Stimulated activated naive B cell treated with anti-CD40 and anti-IgM and Interleukin-4, amounts not matched to agents 10 μg/mL and 1 μg/mL and 100 μg/mL, for 72 hours (primary cell): ENCODE data around the gene FMN2.
"Not testable (repeated sequence)": the region's sequence is repeated elsewhere in the genome, so short reads cannot be mapped to it uniquely, and the experiment has no call there.

Experiments
- ATAC-seq, 2 donors: fragments of 150-1000 bp; cut with Tn5 transposase; replicated peaks; 2 replicates each; pipeline ENCODE4 v1.10.0; 2021; ENCODE audit warnings: moderate library complexity in 1 of 2
- DNase-seq: peaks from one replicate; pipeline ENCODE4 v3.0.0; 2021
- H3K27ac Mint-ChIP-seq: one replicate; pipeline ENCODE4 v1.8.0; 2022; ENCODE audit warnings: mild to moderate bottlenecking, mixed read lengths
- H3K27me3 Mint-ChIP-seq, 2 donors: one replicate each; pipeline ENCODE4 v1.8.0; 2022; ENCODE audit warnings: mixed read lengths in 2 of 2
- H3K36me3 Mint-ChIP-seq, 2 donors: one replicate each; pipeline ENCODE4 v1.8.0; 2022; ENCODE audit warnings: mixed read lengths in 2 of 2, mild to moderate bottlenecking in 1 of 2
- H3K4me1 Mint-ChIP-seq, 2 donors: one replicate each; pipeline ENCODE4 v1.8.0; 2022; ENCODE audit warnings: mixed read lengths in 2 of 2, mild to moderate bottlenecking in 1 of 2
- H3K4me3 Mint-ChIP-seq, 2 donors: one replicate each; pipeline ENCODE4 v1.8.0; 2022; ENCODE audit warnings: mild to moderate bottlenecking in 2 of 2, mixed read lengths in 2 of 2, moderate library complexity in 1 of 2
- H3K9me3 Mint-ChIP-seq, 2 donors: one replicate each; pipeline ENCODE4 v1.8.0; 2022; ENCODE audit warnings: mixed read lengths in 2 of 2, mild to moderate bottlenecking in 1 of 2

Gene FMN2

DNA sequence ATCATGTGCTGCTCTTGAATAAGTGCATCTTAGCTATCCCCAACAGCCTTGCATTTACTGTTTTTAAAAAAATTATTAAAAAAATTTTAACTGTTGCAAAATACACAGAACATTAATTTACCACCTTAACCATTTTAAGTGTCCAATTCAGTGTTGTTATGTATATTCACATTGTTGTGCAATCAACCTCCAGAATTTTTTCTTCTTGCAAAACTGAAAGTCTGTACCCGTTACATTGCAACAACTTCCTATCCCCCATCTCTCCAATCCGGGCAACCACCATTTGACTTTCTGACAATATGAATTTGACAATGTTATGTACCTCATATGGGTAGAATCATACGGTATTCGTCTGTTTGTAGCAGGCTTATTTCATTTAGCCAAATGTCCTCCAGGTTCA, 83.1 kb downstream of the FMN2 start:
- peaks cover 1 to 4% of the 10 kb centered on the region in 2 donors for H3K9me3 Mint-ChIP-seq
- no peaks in the 10 kb centered on the region for H3K27me3 Mint-ChIP-seq
- no peak overlapping the region for H3K4me3 Mint-ChIP-seq
- no peaks in the 10 kb centered on the region for H3K4me1 Mint-ChIP-seq
- ATAC-seq = no peak
- H3K27ac Mint-ChIP-seq = no peak overlapping the region
- no peaks in the 10 kb centered on the region for H3K36me3 Mint-ChIP-seq
- DNase-seq = no peak

DNA sequence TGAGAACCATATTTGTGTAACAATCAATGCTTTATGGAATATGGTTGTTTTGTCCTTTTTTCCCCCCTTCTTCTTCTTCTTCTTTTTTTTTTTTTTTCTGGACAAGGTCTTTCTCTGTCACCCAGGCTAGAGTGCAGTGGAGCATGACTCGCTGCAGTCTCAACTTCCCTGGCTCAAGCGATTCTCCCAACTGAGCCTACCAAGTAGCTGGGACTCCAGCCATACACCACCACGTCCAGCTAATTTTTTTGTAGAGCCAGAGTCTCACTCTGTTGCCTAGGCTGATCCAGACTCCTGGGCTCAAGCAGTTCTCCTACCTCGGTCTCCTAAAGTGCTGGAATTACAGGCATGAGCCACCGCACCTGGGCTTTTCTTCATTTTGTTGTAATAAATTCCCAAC, 86.7 kb downstream of the FMN2 start:
- H3K4me3 Mint-ChIP-seq = no peak overlapping the region
- no peaks in the 10 kb centered on the region for H3K4me1 Mint-ChIP-seq
- H3K27me3 Mint-ChIP-seq = no peaks in the 10 kb centered on the region
- H3K36me3 Mint-ChIP-seq = no peaks in the 10 kb centered on the region
- peaks cover 0 to 1% of the 10 kb centered on the region in 2 donors for H3K9me3 Mint-ChIP-seq
- no peak for ATAC-seq
- no peak overlapping the region for H3K27ac Mint-ChIP-seq
- DNase-seq = no peak

DNA sequence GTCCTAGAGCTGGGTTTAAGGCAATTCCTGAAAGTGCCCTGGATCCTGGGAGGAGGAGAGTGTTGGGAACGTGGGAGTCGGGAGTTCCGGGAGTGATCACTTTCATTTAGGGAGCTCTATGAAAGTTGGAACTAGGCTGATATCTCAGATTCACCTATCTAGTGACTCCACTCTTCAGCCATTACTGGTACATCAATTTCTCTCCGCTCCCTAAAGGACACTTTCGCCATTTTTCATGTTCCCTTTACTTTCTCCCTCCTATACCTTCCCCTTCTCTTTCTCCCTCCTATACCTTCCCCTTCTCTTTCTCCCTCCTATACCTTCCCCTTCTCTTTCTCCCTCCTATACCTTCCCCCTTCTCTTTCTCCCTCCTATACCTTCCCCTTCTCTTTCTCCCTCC, 93.0 kb downstream of the FMN2 start:
- not testable (repeated sequence) for H3K27me3 Mint-ChIP-seq, H3K36me3 Mint-ChIP-seq, ATAC-seq, H3K9me3 Mint-ChIP-seq, DNase-seq, H3K4me3 Mint-ChIP-seq, H3K4me1 Mint-ChIP-seq, H3K27ac Mint-ChIP-seq

DNA sequence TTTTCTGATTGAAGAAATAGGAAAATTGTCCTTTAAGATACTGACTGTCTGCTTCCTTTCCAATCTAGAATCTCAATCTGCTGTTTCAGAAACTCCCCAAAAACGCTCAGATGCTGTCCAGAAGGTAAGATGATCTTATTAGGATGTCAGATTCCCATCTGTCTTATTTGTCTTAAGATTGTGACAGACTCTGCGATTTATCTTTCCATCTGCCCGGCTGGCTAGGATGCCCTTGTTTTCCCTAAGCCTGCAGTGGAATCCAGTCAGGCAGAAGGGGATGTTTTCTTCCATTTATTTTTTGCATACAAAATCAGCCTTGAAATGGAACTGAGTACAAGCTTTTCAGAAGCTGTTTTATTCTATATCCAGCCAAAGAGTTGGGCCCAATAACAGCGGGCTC, 96.5 kb downstream of the FMN2 start:
- Mint-ChIP-seq H3K4me1 (peaks cover 2 to 4% of the 10 kb centered on the region in 2 donors), H3K4me3 (no peak overlapping the region), H3K36me3 (no peaks in the 10 kb centered on the region), H3K27me3 (peaks cover 8 to 10% of the 10 kb centered on the region in 2 donors), H3K27ac (no peak overlapping the region), H3K9me3 (no peaks in the 10 kb centered on the region)
- ATAC-seq (no peak), DNase-seq (no peak)

DNA sequence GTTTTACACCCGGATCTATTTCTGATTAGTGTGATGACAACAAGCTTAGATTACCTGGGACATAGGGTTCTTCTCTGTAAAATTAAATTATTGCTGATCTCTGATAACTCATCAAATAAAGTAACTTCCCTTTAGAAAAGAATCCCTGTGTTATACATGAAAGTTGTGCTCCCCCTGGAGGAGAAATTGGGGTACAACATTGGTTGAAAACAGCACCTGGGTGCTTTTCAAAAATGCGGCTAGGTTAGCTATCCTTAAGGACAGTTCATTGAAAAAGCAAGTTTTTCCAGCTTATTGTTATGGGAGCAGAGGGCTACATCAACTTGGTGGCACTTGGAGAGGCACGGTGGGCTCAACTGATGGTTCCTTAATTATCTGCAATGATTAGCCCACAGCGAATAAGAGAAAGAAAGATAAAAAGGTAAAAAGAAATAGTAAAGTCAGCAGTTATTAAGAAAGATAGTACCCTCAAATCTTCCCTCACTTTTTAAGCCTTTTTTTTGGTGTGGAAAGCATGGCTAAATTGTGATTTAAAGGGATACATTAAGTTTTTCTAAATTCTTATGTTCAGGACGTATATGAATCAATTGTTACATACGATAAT, 97.8 kb downstream of the FMN2 start:
- DNase-seq = peak; percentile 2

DNA sequence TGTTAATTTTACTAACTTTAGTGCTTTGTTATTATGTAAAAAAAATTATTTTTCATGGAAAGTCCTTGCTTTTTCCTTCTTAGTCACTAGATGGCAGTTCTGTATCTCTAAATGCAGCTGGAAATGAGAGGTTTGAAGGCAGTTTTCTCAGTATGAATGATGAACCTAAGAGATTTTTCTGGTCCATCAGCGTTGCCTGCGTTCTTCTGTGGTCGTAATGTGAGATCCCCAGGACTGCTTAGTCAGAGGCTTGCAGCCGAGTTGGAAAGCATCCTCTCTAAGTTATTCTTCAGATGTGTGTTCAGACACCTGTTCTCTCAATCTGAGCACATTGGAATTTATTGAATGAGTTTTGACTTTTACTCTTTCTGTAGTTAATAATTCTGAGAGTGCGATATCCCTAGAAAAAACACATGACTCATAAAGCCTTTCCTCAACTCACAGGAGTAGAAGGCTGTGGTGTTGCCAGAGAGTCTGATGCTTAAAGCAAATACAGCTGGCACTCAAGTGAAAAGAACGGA, 99.3 kb downstream of the FMN2 start:
- H3K4me3 Mint-ChIP-seq = no peak overlapping the region
- H3K36me3 Mint-ChIP-seq = no peaks in the 10 kb centered on the region
- H3K4me1 Mint-ChIP-seq = peaks cover 2 to 4% of the 10 kb centered on the region in 2 donors
- peaks cover 5 to 8% of the 10 kb centered on the region in 2 donors for H3K27me3 Mint-ChIP-seq
- ATAC-seq (no peak), DNase-seq (no peak)
- H3K9me3 Mint-ChIP-seq = no peaks in the 10 kb centered on the region
- no peak overlapping the region for H3K27ac Mint-ChIP-seq

More for the DNA sequence above, 97.8 kb downstream of the FMN2 start:
- Mint-ChIP-seq H3K27ac (no peak overlapping the region), H3K9me3 (no peaks in the 10 kb centered on the region), H3K36me3 (no peaks in the 10 kb centered on the region), H3K27me3 (peaks cover 8 to 10% of the 10 kb centered on the region in 2 donors), H3K4me1 (peaks cover 2 to 4% of the 10 kb centered on the region in 2 donors), H3K4me3 (no peak overlapping the region)
- ATAC-seq = peak; percentile 29 to 45

DNA sequence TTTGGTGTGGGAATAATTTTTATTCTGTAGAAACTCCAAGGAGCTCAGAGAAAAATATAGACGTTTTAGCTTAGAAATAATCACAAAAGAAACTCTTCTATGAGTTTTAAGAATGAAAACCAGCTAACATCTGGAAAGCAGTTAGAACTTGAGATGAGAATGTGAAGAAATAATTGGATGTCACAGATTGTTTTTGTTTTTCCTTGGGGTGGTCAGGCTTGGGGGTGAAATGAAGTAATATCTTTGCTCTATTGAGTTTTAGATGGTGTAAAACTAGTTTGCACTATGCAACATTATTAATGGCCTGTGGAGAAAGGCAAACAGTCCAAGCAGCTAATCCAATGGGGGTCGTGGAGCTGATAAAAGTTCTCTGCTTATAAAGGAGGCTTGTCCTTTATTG, 101.2 kb downstream of the FMN2 start:
- DNase-seq (no peak), ATAC-seq (no peak)
- Mint-ChIP-seq H3K27ac (no peak overlapping the region), H3K4me3 (no peak overlapping the region), H3K4me1 (peaks cover 2 to 4% of the 10 kb centered on the region in 2 donors), H3K36me3 (no peaks in the 10 kb centered on the region), H3K27me3 (peaks cover 3 to 5% of the 10 kb centered on the region in 2 donors), H3K9me3 (no peaks in the 10 kb centered on the region)

DNA sequence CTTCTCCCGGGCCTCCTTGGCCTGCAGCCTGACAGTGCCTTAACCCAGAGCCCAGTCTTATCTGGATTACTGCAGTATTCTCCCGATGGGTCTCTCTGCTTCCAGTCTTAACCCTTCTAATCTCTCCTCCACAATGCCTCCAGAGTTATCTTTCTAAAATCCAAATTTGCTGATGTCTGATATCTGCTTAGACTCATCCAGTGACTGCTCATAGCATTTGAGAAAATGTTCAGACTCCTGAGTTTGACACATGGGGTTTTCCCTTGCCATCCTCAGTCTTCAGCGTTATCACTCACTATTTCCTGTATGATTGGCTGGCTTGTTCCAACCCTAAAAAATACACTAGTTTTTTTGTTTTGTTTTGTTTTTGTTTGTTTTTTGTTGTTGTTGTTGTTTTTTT, 102.0 kb downstream of the FMN2 start:
- DNase-seq (no peak), ATAC-seq (no peak)
- Mint-ChIP-seq H3K27me3 (peaks cover 3 to 5% of the 10 kb centered on the region in 2 donors), H3K9me3 (no peaks in the 10 kb centered on the region), H3K36me3 (no peaks in the 10 kb centered on the region), H3K27ac (no peak overlapping the region), H3K4me3 (no peak overlapping the region), H3K4me1 (peaks cover 2 to 4% of the 10 kb centered on the region in 2 donors)

DNA sequence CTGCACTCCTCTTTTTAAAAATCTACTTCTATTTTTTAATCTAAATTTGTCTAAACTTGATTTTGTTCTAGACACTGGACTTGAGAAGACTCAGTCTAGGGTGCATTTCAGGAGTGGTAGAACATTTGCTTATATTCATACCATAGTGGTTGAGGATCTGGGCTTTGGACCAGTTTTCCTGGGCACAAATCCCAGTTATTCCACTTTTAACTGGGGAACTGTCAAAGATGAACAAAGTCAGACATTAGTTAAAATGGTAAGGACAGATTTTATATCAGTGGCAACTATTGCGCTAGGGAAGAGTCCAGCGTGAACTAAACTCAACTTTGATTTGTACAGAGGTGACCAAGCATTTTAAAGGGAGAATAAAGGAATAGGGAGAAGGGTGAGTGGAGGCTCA, 102.4 kb downstream of the FMN2 start:
- peaks cover 3 to 5% of the 10 kb centered on the region in 2 donors for H3K27me3 Mint-ChIP-seq
- H3K9me3 Mint-ChIP-seq = no peaks in the 10 kb centered on the region
- peaks cover 2 to 4% of the 10 kb centered on the region in 2 donors for H3K4me1 Mint-ChIP-seq
- ATAC-seq (no peak), DNase-seq (no peak)
- H3K27ac Mint-ChIP-seq = no peak overlapping the region
- H3K4me3 Mint-ChIP-seq = no peak overlapping the region
- no peaks in the 10 kb centered on the region for H3K36me3 Mint-ChIP-seq

DNA sequence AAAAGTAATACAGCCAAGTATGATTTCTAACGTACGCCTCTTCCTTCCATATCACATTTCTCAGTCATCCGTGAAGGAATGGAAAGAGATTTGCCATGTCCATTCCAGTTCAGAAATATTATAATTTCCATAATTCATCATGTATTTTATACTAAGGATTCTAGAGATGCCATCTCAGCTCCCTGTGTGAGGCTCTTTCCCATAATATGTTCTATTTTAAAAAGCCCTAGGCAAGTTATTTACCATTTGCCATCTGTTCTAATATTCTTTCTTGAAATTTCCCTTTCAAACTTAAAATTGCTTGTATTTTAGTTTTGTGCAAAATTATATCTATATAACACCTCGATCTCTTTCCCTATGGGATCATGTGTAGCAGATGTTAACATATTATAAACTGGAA, 106.7 kb downstream of the FMN2 start:
- Mint-ChIP-seq H3K4me1 (no peaks in the 10 kb centered on the region), H3K4me3 (no peak overlapping the region), H3K27ac (no peak overlapping the region), H3K36me3 (no peaks in the 10 kb centered on the region), H3K27me3 (no peaks in the 10 kb centered on the region), H3K9me3 (peaks cover 4 to 6% of the 10 kb centered on the region in 2 donors)
- ATAC-seq (no peak), DNase-seq (no peak)

DNA sequence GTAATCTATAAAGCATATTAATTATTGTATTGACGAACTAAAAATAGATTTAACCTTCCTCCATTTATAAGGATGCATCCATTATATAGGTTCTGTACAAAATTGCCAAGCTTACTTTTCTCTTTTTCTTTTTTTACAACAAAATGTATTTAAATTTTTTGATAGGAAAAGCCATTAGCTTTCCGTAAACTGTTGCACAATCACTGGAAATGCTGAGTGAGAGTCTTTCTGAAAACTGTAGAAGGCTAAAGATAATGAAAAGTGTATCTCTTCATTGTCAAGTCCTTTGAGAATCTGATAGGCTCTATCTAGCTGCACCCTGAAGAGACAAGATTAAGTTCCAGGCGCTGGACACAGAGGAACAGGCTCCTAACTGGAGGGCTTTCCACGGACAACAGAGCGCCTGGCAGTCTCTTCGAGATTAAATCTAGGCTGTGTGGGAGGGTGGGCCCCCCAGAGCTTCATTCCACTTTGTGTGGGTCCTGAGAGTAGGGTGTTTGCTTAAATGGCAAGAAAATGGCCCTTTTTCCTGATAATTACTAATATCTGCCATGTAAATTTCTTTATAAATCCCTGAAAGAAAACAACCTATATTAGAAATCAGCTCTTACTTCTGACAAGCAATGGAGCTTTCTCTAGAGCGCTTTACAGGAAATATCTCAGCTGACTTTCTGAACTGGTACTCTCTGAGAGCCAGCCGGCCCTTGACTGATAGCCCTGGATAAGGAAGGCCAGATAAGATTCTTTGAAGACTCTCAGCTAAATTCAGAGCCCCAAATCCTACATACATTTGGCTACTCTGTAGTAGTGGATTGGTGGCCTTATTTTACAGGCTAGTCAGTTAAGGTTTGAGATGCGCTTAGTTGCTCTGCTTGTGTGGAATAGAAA, 108.3 kb downstream of the FMN2 start:
- Mint-ChIP-seq H3K36me3 (no peaks in the 10 kb centered on the region), H3K4me1 (peaks cover 0 to 2% of the 10 kb centered on the region in 2 donors), H3K27me3 (no peaks in the 10 kb centered on the region), H3K4me3 (no peak overlapping the region), H3K9me3 (peaks cover 4 to 6% of the 10 kb centered on the region in 2 donors), H3K27ac (no peak overlapping the region)
- DNase-seq = no peak
- no peak for ATAC-seq

DNA sequence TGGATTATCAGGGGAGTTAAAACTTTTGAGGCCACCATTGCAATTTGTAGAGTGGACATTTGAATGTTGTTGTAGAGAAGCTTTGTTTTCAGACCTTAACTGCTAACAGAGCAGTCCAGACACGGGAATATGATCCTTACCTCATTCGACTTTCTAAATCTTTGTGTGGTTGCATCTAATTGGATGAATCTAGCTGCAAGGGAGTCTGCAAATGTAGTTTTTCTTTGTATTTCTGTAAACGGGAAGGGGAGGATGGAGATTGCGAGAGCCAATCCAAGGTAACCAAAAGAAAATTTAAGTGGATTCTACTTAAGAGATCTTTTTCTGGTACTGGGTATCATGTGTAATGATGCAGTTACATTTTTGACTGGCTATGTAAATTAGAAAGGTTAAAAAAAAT, 110.2 kb downstream of the FMN2 start:
- DNase-seq (no peak), ATAC-seq (no peak)
- Mint-ChIP-seq H3K27me3 (no peaks in the 10 kb centered on the region), H3K9me3 (peaks cover 4 to 9% of the 10 kb centered on the region in 2 donors), H3K36me3 (no peaks in the 10 kb centered on the region), H3K4me3 (no peak overlapping the region), H3K27ac (no peak overlapping the region), H3K4me1 (peaks cover 0 to 2% of the 10 kb centered on the region in 2 donors)

DNA sequence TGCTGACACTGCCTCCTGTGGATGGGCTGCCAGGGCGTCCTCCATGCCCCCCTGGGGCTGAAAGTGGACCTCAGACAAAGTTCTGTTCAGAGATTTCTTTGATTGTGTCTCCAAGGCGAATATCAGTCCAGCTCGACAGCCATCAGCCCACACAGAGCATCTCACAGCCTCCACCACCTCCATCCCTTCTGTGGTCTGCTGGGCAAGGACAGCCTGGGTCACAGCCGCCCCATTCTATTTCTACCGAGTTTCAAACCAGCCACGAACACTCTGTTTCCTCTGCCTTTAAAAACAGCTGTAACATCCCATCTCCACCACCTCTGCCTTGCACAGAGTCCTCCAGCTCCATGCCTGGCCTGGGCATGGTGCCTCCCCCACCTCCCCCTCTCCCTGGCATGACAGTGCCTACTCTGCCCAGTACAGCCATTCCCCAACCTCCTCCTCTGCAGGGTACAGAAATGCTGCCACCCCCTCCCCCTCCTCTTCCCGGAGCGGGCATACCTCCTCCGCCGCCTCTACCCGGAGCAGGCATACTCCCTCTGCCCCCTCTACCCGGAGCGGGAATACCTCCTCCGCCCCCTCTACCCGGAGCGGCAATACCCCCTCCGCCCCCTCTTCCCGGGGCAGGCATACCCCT, 115.5 kb downstream of the FMN2 start:
- no peaks in the 10 kb centered on the region for H3K27me3 Mint-ChIP-seq
- no peak for DNase-seq
- H3K9me3 Mint-ChIP-seq = peaks cover 3 to 10% of the 10 kb centered on the region in 2 donors
- ATAC-seq = no peak
- H3K36me3 Mint-ChIP-seq = no peaks in the 10 kb centered on the region
- H3K27ac Mint-ChIP-seq = no peak overlapping the region
- no peak overlapping the region for H3K4me3 Mint-ChIP-seq
- peaks cover 0 to 2% of the 10 kb centered on the region in 2 donors for H3K4me1 Mint-ChIP-seq

DNA sequence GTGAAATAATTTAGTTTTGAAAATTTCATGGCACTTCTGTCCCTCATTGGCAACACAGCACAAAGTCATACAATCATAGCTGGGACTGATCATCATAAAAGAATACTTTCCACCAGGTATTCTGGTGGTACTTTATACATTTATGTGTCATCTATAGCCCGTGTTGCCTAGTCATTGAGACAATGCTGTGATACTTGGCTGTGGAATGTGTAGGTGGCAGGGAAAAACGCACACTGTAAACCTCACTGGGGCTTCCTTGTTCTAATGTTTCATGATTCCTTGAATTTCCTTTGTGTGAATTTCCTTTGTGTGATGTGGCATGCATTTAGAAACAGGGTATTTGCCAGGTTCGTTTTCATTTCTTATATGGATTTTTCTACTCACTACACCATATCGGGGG, 118.3 kb downstream of the FMN2 start:
- peaks cover 3 to 8% of the 10 kb centered on the region in 2 donors for H3K9me3 Mint-ChIP-seq

More for the DNA sequence above, 118.3 kb downstream of the FMN2 start:
- Mint-ChIP-seq H3K27ac (no peak overlapping the region), H3K36me3 (no peaks in the 10 kb centered on the region), H3K4me1 (no peaks in the 10 kb centered on the region), H3K4me3 (no peak overlapping the region), H3K27me3 (no peaks in the 10 kb centered on the region)
- ATAC-seq (no peak), DNase-seq (no peak)
